Skeletal muscle satellite cell (primary cell): ENCODE data around the gene DDX28.

Experiments
- H3K27me3 ChIP-seq: 2 replicates; pipeline ENCODE4 v1.7.0; 2013; ENCODE audit warnings: low read length; ENCODE audit not compliant: control insufficient read depth, insufficient read depth
- H3K36me3 ChIP-seq: 2 replicates; pipeline ENCODE4 v1.7.0; 2013; ENCODE audit warnings: mild to moderate bottlenecking, control low read depth, low read length; ENCODE audit not compliant: insufficient read depth
- H3K4me1 ChIP-seq: 2 replicates; pipeline ENCODE4 v1.7.0; 2013; ENCODE audit warnings: low read length; ENCODE audit not compliant: control insufficient read depth, insufficient read depth
- H3K4me2 ChIP-seq: 2 replicates; pipeline ENCODE4 v1.7.0; 2013; ENCODE audit warnings: mild to moderate bottlenecking, low read length
- H3K4me3 ChIP-seq: 2 replicates; pipeline ENCODE4 v1.7.0; 2013; ENCODE audit warnings: low read length
- H3K9ac ChIP-seq: 2 replicates; pipeline ENCODE4 v1.7.0; 2013; ENCODE audit warnings: mild to moderate bottlenecking, low read depth, low read length, moderate library complexity
- H3K9me3 ChIP-seq: replicated peaks from 2 replicates; pipeline ENCODE4 v1.7.0; 2013; ENCODE audit warnings: mild to moderate bottlenecking, control low read depth, low read length

The DDX28 gene

DNA sequence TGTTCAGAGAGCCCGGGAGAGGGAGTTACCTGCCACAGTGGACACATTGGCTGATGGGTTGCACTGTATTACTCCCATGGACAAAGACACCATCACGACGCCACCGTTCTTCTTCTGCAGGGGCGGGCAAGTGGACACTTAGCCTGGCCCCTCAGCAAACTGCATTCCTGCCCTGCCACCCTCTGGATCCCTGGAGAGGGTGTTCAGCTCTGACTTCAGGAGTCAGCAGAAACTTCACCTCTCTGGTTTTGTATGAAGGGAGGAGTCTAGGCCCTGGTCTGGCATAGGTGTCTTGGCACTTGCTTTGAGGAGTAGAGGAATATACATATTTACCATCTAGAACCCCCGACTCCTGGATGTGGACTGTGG is 33.0 kb downstream of the DDX28 start:
- no peaks in the 10 kb centered on the region for H3K9me3 ChIP-seq
- H3K4me2 ChIP-seq = no peak overlapping the region
- no peak overlapping the region for H3K9ac ChIP-seq
- H3K4me3 ChIP-seq = no peak overlapping the region
- H3K36me3 ChIP-seq = no peaks in the 10 kb centered on the region
- no peaks in the 10 kb centered on the region for H3K27me3 ChIP-seq
- peaks cover 12% of the 10 kb centered on the region for H3K4me1 ChIP-seq

DNA sequence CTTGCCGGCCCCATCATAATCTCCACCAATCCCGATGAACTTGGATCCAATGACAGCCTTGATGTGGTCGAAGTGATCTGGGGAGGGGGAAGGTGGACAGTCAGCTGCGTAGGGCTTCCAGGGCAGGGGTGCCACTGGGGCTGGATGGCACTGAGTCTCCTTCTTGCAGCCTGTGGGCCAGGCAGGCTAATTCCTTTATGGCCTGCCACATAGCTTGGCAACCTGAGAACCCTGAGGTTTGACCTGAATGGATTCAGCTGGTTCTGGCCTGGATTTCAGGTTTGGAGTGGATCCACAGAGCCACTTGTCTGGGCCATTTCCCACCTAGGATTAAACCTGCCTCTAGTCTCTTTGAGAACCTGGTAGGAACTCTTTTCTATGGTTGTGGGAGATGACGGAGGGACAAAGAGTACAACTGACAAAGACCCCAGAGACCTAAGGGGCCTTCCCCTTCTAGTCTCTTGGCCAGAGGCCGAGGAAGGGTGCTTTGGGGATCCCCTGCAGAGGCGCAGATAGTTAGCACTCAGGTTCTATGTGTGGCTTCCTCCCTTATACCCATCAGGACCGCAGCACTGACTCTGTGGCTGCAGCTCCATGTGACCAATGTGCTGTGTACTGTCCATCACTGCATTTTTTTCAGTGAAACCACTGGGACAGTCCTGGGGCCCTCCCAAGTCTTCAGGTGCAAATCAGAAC is 33.6 kb downstream of the DDX28 start:
- Histone ChIP-seq H3K9me3 (no peaks in the 10 kb centered on the region), H3K9ac (no peak overlapping the region), H3K4me2 (no peak overlapping the region), H3K4me1 (peaks cover 12% of the 10 kb centered on the region), H3K36me3 (no peaks in the 10 kb centered on the region), H3K4me3 (no peak overlapping the region), H3K27me3 (no peaks in the 10 kb centered on the region)

- Histone ChIP-seq H3K4me3 (no peak overlapping the region), H3K4me1 (peaks cover 11% of the 10 kb centered on the region), H3K9ac (no peak overlapping the region), H3K27me3 (no peaks in the 10 kb centered on the region), H3K9me3 (no peaks in the 10 kb centered on the region), H3K36me3 (no peaks in the 10 kb centered on the region), H3K4me2 (no peak overlapping the region)
Observed at GRCh38 chr16:67988675-67989074, 34.4 kb downstream of the DDX28 start.

- Histone ChIP-seq H3K36me3 (no peaks in the 10 kb centered on the region), H3K4me1 (peaks cover 3% of the 10 kb centered on the region), H3K27me3 (no peaks in the 10 kb centered on the region), H3K4me2 (no peak overlapping the region), H3K9me3 (no peaks in the 10 kb centered on the region), H3K4me3 (no peak overlapping the region), H3K9ac (no peak overlapping the region)
Observed at GRCh38 chr16:67987460-67988160, 35.4 kb downstream of the DDX28 start.

GRCh38 chr16:67986949-67987348 is 36.1 kb downstream of the DDX28 start:
- H3K36me3 ChIP-seq = no peaks in the 10 kb centered on the region

GRCh38 chr16:67982011-67982696 is 40.9 kb downstream of the DDX28 start:
- Histone ChIP-seq H3K9ac (no peak overlapping the region), H3K27me3 (peaks cover 12% of the 10 kb centered on the region), H3K4me3 (no peak overlapping the region)

More at GRCh38 chr16:67986949-67987348, 36.1 kb downstream of the DDX28 start:
- peaks cover 3% of the 10 kb centered on the region for H3K4me1 ChIP-seq
- no peak overlapping the region for H3K4me2 ChIP-seq
- H3K9ac ChIP-seq = no peak overlapping the region
- H3K9me3 ChIP-seq = no peaks in the 10 kb centered on the region
- no peak overlapping the region for H3K4me3 ChIP-seq
- H3K27me3 ChIP-seq = no peaks in the 10 kb centered on the region

DNA sequence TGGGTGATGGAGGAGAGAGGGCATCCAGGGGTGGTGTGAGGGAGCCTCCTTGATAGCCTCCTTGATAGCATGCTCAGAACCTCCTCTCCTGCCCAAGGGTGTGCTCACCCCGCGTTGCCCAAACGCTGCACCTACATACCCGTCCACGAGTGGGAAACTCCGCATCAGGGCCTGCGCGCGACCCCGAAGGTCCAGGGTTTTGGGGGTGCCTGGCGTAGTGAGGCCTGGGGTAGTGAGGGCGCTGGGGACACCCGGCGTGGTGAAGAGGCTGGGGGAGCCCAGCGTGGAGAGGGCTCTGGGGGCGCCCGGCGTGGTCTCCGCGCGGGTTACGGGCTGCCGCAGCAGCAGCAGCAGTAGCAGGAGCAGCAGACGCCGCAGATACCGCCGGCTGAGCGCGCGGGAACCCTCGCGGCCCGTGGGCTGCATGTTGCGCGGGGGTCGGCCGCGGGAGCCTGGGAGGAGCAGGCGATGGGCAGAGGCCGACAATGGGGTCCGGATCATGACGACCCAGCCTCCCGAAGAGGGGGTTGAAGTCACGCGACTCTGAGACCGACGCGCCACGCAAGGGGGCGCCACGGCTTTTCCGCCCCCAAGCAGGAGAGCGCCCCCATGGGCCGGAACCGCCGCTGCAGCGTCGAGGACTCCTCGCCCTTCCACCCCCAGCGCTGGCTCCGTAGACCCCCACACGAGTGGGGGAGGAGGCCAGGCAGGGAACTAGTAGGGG is 42.9 kb downstream of the DDX28 start, which contains the start of gene DPEP3:
DPEP3 (minus strand) TSS at position 545 of the 724 bp plus-strand sequence; CDS start at position 426, 119 bp downstream.
- H3K27me3 ChIP-seq = peaks cover 27% of the 10 kb centered on the region
- no peaks in the 10 kb centered on the region for H3K36me3 ChIP-seq
- H3K4me3 ChIP-seq = no peak within 1 kb of the TSS
- H3K4me1 ChIP-seq = no peaks in the 10 kb centered on the region
- no peak within 1 kb of the TSS for H3K4me2 ChIP-seq
- no peaks in the 10 kb centered on the region for H3K9me3 ChIP-seq
- no peak within 1 kb of the TSS for H3K9ac ChIP-seq

More at GRCh38 chr16:67982011-67982696, 40.9 kb downstream of the DDX28 start:
- no peaks in the 10 kb centered on the region for H3K36me3 ChIP-seq
- H3K4me2 ChIP-seq = no peak overlapping the region
- H3K9me3 ChIP-seq = no peaks in the 10 kb centered on the region
- H3K4me1 ChIP-seq = no peaks in the 10 kb centered on the region

GRCh38 chr16:67977469-67978227 is 45.4 kb downstream of the DDX28 start:
- H3K4me3 ChIP-seq = no peak overlapping the region
- no peaks in the 10 kb centered on the region for H3K4me1 ChIP-seq
- H3K4me2 ChIP-seq = no peak overlapping the region
- H3K36me3 ChIP-seq = no peaks in the 10 kb centered on the region
- H3K27me3 ChIP-seq = peaks cover 27% of the 10 kb centered on the region
- H3K9me3 ChIP-seq = no peaks in the 10 kb centered on the region
- no peak overlapping the region for H3K9ac ChIP-seq

GRCh38 chr16:67977005-67977404 is 46.0 kb downstream of the DDX28 start:
- Histone ChIP-seq H3K27me3 (peaks cover 27% of the 10 kb centered on the region), H3K4me1 (no peaks in the 10 kb centered on the region), H3K4me3 (no peak overlapping the region), H3K9me3 (no peaks in the 10 kb centered on the region), H3K4me2 (no peak overlapping the region), H3K9ac (no peak overlapping the region), H3K36me3 (no peaks in the 10 kb centered on the region)

DNA sequence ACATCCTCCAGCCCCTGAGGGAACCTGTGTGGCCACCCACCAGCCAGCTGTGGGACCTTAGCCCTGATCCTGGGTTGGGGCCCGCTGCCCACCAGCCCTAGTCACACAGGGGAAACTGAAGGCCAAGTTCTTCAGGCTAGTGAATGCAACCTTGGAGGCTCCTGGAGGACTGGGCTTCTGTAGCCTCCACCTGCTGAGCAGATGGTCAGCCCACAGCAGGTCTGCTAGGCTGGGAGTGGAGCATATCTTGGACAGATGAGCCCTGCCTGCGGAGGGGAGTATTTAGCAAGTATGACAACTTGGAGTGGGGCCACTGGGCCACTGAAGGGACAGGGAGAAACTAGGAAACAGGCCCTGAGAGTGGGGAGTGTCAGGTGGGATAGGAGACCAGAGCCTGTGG is 46.8 kb downstream of the DDX28 start:
- Histone ChIP-seq H3K4me2 (no peak overlapping the region), H3K4me3 (no peak overlapping the region), H3K27me3 (peaks cover 27% of the 10 kb centered on the region), H3K4me1 (no peaks in the 10 kb centered on the region), H3K9ac (no peak overlapping the region), H3K36me3 (no peaks in the 10 kb centered on the region), H3K9me3 (no peaks in the 10 kb centered on the region)
